SJCRH30 (cell line): ENCODE results near the gene RHBDL1. TPM values are rescaled to one million over a fixed set of nuclear protein-coding genes. Genes with fewer than 3 reads are reported as not detected.
"Not testable (repeated sequence)": the region's sequence is repeated elsewhere in the genome, so short reads cannot be mapped to it uniquely, and the experiment has no call there.

Source experiments
- DNase-seq, 2 experiments: peaks; one replicate each; pipeline ENCODE4 v3.0.0-alpha.2; 2015 to 2020
- H3K27ac ChIP-seq: fragments of 250-450 bp; sonication (Bioruptor Pico); 2 replicates; pipeline ENCODE4 v1.5.1; 2020; ENCODE audit warnings: mild to moderate bottlenecking, moderate library complexity
- H3K27me3 ChIP-seq: fragments of 250-450 bp; sonication (Bioruptor Pico); 2 replicates; pipeline ENCODE4 v1.5.1; 2020; ENCODE audit warnings: mild to moderate bottlenecking, moderate library complexity
- H3K36me3 ChIP-seq: fragments of 250-450 bp; sonication (Bioruptor Pico); 2 replicates; pipeline ENCODE4 v1.5.1; 2020; ENCODE audit warnings: mild to moderate bottlenecking, moderate library complexity
- H3K4me1 ChIP-seq: fragments of 250-450 bp; sonication (Bioruptor Pico); 2 replicates; pipeline ENCODE4 v1.5.1; 2020; ENCODE audit warnings: mild to moderate bottlenecking, moderate library complexity
- H3K4me3 ChIP-seq: fragments of 250-450 bp; sonication (Bioruptor Pico); 2 replicates; pipeline ENCODE4 v1.5.1; 2020; ENCODE audit warnings: mild to moderate bottlenecking, moderate library complexity
- H3K9me3 ChIP-seq: fragments of 250-450 bp; sonication (Bioruptor Pico); replicated peaks from 2 replicates; pipeline ENCODE4 v1.5.1; 2020; ENCODE audit warnings: mild to moderate bottlenecking, moderate library complexity
- total RNA-seq: library from RNA; depleted of rRNA; stranded (reverse); fragments of >200 nt; shearing (Covaris generic); gene quantifications from 2 replicates; pipeline ENCODE4 v1.2.3, GENCODE V29; 2014

The RHBDL1 gene
- total RNA-seq, 1 experiment from 2014 or later: 2.5 TPM

DNA sequence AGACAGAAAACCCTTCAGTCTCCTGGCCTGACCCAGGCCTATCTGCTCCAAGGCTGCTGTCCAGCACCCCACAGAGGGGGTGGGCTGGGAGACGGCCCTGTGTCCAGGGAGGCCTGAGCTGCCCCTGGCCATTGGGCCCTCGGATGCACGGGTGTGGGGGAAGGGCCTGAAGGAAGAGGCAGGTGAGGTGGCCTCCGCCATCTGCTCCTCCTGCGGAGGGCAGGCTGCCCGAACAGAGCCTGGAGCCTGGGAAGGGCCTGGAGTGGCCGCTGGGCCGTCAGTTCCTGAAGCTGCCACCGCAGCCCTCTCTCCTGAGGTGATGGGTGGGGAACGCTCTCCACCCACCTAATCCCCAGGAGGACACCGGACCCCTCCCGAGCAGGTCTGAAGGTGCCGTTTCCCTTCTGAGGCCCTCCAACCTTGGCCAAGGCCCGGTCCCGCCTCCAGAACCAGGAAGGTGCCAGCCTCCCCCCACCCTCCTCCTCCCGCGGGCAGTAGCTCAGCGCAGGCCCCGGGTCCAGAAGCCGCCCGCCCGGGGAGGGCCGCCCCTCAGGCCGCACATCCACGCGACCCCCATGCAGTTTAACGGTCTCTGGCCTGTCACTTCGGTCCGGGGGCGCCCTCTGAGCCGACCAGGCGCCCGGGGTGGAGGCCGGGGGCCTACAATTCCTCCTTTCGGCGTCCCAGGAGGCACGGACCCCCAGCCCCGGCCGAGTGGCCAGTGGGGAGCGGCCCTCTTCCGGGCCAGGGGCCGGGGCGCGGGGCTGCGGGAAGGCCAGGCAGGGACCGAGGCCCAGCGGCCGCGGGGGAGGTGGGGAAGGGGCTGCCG is 29.3 kb downstream of the RHBDL1 start:
- H3K9me3 ChIP-seq: no peaks in the 10 kb centered on the region
- no peak overlapping the region for H3K27ac ChIP-seq
- H3K27me3 ChIP-seq: peaks cover 35% of the 10 kb centered on the region

DNA sequence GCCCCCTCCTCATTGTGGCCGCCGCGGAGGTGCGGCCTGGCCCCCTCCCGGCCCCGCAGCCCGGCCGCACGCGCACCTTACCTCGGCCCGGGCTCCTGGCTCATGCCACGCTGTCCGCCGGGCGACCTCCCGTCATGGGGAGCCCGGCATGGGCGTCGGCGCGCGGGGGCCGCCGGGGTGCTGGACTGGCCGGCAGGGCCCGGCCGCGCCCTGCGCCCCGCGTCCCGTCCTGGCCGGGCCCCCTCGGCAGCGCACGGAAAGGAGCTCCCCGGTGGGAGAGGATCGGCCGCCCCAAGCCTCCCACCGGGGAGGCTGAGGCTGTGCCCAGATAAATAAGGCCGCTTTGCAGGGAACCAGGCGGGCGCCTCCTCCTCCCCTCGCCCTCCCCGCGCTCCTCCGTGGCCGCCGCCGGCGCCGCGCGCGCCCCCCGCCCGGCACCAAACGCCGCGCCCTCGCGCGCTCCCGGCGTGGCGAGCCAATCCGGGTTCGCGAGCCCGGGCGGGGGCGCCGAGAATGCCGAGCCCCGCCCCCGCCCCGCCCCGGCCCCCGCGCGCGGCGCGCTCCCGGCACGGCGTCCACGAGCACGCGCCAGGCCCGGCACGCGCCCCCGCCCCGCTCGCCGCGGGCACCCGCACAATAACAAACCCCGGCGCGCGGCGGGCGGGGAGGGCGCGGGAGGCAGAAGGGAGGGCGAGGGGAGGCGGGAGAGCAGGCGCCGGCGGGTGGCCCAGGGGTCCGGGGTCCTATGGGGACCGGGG is 30.1 kb downstream of the RHBDL1 start, which contains the start of gene FBXL16:
Gene FBXL16, minus strand, starts transcription at position 371 of the 758 bp plus-strand sequence. CDS start 8,396 bp downstream, outside the sequence.
- Histone ChIP-seq H3K27me3 (peaks cover 35% of the 10 kb centered on the region), H3K4me3 (peak within 1 kb of the TSS; percentile 35)
- DNase-seq: peak in 1 of 2 experiments; percentile 43

More for the DNA sequence above, 29.3 kb downstream of the RHBDL1 start:
- Histone ChIP-seq H3K4me3 (peak overlapping the region; percentile 35), H3K4me1 (peaks cover 1% of the 10 kb centered on the region), H3K36me3 (no peaks in the 10 kb centered on the region)
- no peak for DNase-seq

DNA sequence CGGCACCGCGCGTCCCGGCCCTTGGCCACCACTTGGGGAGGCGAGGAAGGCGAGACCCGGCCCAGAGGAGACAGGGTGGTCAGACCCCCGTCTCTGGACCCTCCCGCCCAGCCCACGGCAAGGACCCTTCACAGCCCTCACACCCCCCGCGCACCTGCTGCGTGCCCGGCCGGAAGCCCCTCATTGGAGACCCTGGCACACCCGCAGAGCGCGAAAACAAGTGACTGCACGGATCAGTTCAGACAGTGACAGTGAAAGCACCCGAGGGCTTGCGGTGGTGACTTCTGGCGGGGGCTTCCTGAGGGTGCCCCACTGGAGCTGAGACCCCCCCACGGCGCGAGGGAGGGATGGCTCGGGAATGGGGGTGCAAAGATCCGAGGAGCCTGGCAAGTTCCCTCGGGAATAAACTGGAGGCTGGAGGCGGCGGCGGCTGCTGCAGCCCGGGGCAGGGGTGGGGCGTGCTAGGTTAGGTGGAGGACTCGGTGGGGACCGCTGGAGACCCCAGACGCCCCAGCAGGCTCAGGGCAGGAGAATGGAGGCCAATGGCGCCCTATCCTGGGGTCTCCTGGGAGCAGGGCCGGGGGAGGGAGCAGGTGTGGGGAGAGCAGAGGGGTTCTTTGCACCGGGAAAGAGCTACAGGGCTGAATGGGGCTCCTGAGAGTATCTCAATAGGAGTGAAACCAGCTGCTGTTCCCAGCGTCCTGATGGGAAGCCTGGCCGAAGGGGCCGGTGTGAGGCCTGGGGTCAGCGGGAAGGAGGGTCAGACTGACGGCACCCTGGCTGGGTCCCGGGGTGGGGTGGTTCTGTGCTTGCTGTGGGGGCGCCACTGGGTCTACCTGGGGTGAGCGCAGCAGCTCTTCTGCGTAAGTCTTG is 31.0 kb downstream of the RHBDL1 start:
- no peaks in the 10 kb centered on the region for H3K9me3 ChIP-seq
- peaks cover 18% of the 10 kb centered on the region for H3K4me1 ChIP-seq
- no peak overlapping the region for H3K27ac ChIP-seq
- peak overlapping the region; percentile 28; the same call in 1 of the 2 replicates for H3K4me3 ChIP-seq
- DNase-seq: no peak
- no peaks in the 10 kb centered on the region for H3K36me3 ChIP-seq
- peaks cover 29% of the 10 kb centered on the region for H3K27me3 ChIP-seq

More for the DNA sequence above, 30.1 kb downstream of the RHBDL1 start, which contains the start of gene FBXL16:
- no peak within 1 kb of the TSS for H3K27ac ChIP-seq
- H3K9me3 ChIP-seq: no peaks in the 10 kb centered on the region
- H3K36me3 ChIP-seq: no peaks in the 10 kb centered on the region
- H3K4me1 ChIP-seq: peaks cover 10% of the 10 kb centered on the region

DNA sequence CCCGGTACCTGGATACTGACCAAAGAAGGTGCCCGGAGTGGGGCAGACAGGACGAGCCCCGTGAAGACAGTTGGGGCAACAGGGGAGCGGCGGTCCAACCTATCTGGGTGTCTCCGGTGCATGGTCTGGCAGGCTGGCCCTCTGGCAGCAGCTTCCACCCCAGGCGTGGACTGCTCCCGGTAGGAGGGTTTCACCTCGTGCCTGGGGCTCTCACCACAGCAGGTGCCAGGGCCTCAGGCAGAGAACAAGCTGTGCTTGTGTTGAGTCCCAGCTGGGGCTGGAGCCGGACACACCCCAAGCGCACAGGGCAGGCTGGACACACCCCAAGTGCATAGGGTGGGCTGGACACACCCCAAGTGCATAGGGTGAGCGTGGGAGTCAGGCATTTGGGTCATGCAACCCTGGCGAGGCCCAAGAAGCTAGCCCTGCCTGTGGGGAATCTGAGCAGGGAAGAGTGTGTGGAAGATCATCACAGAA is 31.6 kb downstream of the RHBDL1 start:
- Histone ChIP-seq H3K27me3 (peaks cover 22% of the 10 kb centered on the region), H3K4me1 (peaks cover 22% of the 10 kb centered on the region), H3K9me3 (no peaks in the 10 kb centered on the region), H3K4me3 (no peak overlapping the region), H3K36me3 (no peaks in the 10 kb centered on the region), H3K27ac (no peak overlapping the region)
- no peak for DNase-seq

DNA sequence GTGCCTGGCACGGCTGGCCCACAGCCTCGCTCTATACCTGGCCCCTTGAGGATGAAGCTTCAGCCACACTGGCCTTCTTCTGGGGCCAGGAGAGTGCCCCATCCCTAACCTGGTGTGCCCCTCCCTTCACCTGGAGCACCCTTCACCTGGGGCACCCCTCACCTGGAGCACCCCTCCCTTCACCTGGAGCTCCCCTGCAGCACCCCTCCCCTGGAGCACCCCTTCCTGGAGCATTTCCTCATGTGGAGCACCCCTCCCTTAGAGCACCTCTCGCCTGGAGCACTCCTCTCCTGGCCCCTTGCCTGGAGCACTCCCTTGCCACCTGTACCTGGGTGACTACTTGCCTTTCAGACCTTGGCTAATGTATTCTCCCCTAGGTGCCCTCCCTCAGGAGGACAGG is 32.5 kb downstream of the RHBDL1 start:
- Histone ChIP-seq H3K27ac (no peak overlapping the region), H3K4me3 (no peak overlapping the region), H3K36me3 (no peaks in the 10 kb centered on the region), H3K27me3 (peaks cover 15% of the 10 kb centered on the region), H3K9me3 (no peaks in the 10 kb centered on the region), H3K4me1 (peaks cover 25% of the 10 kb centered on the region)
- DNase-seq: no peak

DNA sequence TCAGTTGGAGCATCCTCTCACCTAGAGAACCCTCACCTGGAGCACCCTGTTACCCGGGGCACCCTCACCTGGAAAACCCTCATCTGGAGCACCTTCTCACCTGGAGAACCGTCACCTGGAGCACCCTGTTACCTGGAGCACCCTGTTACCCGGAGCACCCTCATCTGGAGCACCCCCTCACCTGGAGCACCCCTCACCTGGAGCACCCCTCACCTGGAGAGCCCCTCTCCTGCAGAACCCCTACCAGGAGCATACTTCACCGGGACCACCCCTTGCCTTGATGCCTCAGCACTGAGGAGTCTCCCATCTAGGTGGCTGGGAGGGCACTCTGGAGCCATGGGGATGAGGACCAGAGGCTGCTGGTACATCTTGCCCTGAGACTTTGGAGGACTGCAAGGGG is 33.5 kb downstream of the RHBDL1 start:
- Histone ChIP-seq H3K27ac (no peak overlapping the region), H3K27me3 (peaks cover 6% of the 10 kb centered on the region), H3K4me1 (peaks cover 29% of the 10 kb centered on the region)

DNA sequence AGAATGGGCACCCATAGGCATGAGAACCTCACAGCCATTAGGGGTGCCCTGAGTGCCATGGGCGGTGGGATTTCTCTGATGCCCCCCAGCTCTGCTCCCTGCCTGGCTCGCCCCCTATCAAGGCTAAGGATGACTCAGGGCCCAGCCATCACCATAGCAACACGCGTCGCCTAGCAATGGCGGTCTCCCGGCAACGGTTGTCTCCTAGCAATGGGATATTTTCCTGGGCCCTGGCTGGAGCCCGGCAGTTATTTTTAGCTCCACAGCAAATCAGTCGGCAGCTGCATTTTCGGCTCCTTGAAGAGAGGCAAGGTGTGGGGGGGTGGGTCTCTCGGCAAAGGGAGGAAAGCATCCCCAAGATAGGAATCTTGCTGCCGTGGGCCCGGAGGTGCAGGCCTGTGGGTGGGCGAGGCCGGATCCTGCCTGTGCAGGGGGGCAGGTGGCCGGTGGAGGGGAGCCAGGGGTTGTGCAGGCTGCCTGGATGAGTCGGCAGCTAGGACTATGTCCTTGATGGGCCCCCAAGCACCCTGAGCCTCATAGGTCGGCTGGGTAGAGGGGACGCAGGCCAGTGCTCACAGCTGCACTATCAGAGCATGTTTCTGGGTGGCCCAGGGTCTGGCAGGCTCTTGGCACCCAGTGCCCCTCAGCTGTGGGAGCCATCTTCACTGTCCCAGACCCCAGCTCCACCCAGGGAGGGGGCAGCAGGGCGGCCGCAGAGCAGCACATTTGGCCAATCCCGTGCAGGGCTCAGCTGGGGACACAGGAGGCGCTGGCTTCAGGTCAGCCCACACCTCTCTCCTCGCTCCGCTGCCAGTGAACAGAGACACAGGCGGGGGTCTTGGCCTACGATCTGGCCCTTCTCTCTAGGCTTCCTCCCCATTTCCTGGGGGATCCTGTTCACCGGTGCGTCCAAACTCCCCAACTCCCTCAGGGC is 34.4 kb downstream of the RHBDL1 start:
- no peak overlapping the region for H3K4me3 ChIP-seq
- H3K27me3 ChIP-seq: peaks cover 1% of the 10 kb centered on the region; the same call in 1 of the 2 replicates
- no peaks in the 10 kb centered on the region for H3K9me3 ChIP-seq
- H3K36me3 ChIP-seq: no peaks in the 10 kb centered on the region
- peaks cover 36% of the 10 kb centered on the region for H3K4me1 ChIP-seq
- H3K27ac ChIP-seq: peak overlapping the region; percentile 40
- peak; percentile 95 to 96 for DNase-seq

More for the DNA sequence above, 33.5 kb downstream of the RHBDL1 start:
- no peak overlapping the region for H3K4me3 ChIP-seq
- no peaks in the 10 kb centered on the region for H3K9me3 ChIP-seq
- no peak for DNase-seq
- H3K36me3 ChIP-seq: no peaks in the 10 kb centered on the region

DNA sequence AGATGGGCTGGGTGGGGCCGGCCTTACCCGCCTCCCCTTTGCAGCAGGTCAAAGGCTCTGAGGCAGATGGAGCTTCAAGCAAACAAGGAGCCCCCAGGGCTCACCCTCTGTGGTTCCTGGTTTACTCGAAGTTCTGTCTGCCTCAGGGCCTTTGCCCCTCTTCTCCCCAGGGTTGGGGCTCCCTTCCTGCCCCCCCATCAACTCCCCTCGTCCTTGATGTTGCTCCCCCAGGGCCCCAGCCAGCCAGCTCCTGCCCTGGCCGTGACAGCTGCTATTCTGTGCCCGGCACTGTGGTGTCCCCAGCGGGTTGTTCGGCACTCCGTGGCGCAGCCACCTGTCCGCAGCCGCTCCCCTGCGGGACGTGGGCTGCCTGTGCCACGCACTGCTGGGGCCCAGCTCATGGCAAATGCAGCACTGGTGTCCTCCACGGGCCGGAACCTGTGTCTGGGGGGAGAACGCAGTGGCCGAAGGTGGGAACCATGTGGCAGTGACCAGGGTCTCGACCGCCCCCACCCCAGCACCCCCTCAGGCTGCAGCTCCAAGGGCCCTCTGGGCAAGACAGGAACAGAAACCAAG is 35.1 kb downstream of the RHBDL1 start:
- Histone ChIP-seq H3K9me3 (no peaks in the 10 kb centered on the region), H3K27ac (peak overlapping the region; percentile 40; the same call in 1 of the 2 replicates), H3K4me1 (peaks cover 36% of the 10 kb centered on the region), H3K27me3 (no peaks in the 10 kb centered on the region), H3K36me3 (no peaks in the 10 kb centered on the region), H3K4me3 (no peak overlapping the region)
- DNase-seq: peak; percentile 42 to 57

DNA sequence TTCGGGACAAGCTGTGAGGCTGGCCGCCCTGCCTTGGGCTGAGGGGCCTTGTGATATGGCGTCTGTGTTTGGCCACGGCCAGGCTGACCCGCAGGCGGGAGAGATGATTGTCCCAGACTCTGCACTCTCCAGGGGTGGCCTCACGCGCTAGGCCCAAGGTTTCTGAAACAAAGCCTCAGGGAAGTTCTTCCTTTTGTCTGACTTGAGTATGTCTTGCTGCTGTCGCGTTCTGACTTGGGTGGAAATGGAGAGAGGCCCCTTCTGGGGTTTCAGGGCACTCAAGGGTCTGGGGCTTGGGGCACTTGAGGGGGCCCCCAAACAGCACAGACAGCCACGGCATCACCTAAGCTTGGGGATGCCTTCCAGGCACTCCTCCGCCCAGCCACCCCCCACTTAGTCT is 35.6 kb downstream of the RHBDL1 start:
- no peaks in the 10 kb centered on the region for H3K27me3 ChIP-seq

DNA sequence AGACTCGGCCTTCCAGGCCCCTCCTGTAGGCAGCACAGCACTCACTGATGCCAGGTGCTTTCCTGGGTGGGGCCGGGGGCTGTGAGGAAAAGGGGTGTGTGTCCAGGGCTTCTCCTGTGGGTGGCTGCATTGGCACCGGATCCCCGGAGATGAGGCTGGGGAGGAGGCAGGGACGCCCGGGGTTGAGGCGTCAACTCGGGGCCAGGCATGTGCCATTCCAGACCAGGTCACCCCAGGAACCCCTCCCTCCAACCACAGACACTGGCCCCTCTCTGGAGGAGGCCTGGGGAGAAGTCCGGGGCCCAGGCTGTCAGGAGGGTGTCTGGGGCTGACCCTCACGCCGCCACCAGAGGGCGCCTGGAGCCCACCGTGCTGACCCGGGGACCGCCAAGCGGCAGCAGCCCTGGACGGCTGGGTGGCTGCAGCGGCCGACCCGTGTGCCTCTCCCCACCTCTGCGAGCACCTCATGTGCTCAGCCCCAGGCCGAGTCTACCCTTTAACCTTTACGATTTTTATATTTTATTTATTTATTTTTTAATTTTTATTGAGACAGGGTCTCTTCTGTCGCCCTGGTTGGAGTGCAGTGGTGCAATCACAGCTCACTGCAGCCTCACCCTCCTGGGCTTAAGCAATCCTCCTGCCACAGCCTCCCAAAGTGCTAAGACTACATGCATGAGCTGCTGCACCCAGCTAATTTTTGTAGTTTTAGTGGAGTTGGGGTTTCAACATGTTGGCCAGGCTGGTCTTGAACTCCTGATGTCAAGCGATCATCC is 36.3 kb downstream of the RHBDL1 start:
- Histone ChIP-seq H3K9me3 (no peaks in the 10 kb centered on the region), H3K36me3 (no peaks in the 10 kb centered on the region), H3K27ac (no peak overlapping the region), H3K27me3 (no peaks in the 10 kb centered on the region), H3K4me3 (no peak overlapping the region), H3K4me1 (peaks cover 42% of the 10 kb centered on the region)
- DNase-seq: peak; percentile 81 to 86

More for the DNA sequence above, 35.6 kb downstream of the RHBDL1 start:
- no peak for DNase-seq
- no peak overlapping the region for H3K27ac ChIP-seq
- H3K4me3 ChIP-seq: no peak overlapping the region
- H3K9me3 ChIP-seq: no peaks in the 10 kb centered on the region
- no peaks in the 10 kb centered on the region for H3K36me3 ChIP-seq
- peaks cover 37% of the 10 kb centered on the region for H3K4me1 ChIP-seq

DNA sequence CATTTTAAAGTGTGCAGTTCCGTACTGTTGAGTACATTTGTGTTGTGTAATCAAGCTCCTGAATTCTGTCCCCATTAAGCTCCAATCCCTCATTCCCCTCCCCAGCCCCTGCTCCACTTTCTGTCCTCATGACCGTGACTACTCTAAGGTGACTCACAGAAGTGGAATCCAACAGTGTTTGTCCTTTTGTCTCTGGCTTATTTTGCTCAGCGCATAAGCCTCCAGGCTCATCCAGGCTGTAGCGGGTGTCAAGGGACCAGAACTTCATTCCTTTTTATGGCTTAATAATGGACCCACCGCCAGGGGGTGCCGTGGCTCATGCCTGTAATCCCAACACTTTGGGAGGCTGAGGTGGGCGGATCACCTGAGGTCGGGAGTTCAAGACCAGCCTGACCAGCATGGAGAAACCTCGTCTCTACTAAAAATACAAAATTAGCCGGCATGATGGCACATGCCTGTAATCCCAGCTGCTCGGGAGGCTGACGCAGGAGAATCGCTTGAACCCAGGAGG is 37.3 kb downstream of the RHBDL1 start:
- not testable (repeated sequence) for H3K27ac ChIP-seq, H3K9me3 ChIP-seq, H3K36me3 ChIP-seq, H3K27me3 ChIP-seq, H3K4me3 ChIP-seq
- H3K4me1 ChIP-seq: peaks cover 42% of the 10 kb centered on the region
- peak; percentile 85 to 90 for DNase-seq

DNA sequence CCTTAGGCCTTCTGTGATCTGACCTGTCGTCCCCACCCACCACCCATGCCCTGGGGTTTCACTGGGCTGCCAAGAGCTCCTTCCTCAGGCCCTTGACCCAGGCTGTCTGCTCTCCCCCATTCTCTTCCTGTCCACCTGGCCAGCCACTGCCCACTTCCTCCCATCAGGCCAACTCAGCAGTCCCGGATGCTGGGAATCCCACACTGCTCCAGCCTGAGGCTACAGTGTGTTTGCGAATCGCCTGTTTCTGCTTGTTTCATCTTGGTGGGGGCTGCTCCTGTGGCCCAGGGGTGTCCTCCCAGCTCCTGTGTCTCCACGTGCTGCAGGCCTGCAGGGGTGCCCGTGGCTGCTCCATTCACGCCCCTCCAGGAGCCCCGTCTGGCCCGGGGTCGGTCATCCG is 38.6 kb downstream of the RHBDL1 start:
- Histone ChIP-seq H3K36me3 (no peaks in the 10 kb centered on the region), H3K4me3 (peak overlapping the region; percentile 37), H3K9me3 (no peaks in the 10 kb centered on the region), H3K27ac (0 out of 2 replicates have a peak overlapping the region, but pooled peaks have one; percentile 11), H3K4me1 (peaks cover 44% of the 10 kb centered on the region), H3K27me3 (no peaks in the 10 kb centered on the region)
- DNase-seq: peak; percentile 51 to 64
